ENCODE data around the gene FEM1B.

- TF ChIP-seq EZH2 (optimal IDR thresholded peaks at IDR 0.05; ENCODE audit: low read depth, low read length) (no peak), CTCF (IDR thresholded peaks at IDR 0.05; ENCODE audit: low read length) (no peak)
These were observed 51.4 kb downstream of the FEM1B start for GRCh38 chr15:68328964-68329363.

Data from MM.1S (cell line).